NCI-H226 (cell line): ENCODE data around the gene PRKACA.
"Not testable (repeated sequence)": the region's sequence is repeated elsewhere in the genome, so short reads cannot be mapped to it uniquely, and the experiment has no call there.

Source experiments
- DNase-seq: peaks from one replicate; pipeline ENCODE4 v3.0.0-alpha.2; 2015

Gene PRKACA

GRCh38 chr19:14063105-14063504 is 54.5 kb downstream of the PRKACA start:
- no peak for DNase-seq

- DNase-seq, result no peak
Observed at GRCh38 chr19:14062558-14062855, 55.1 kb downstream of the PRKACA start.

- DNase-seq, result no peak
Observed at GRCh38 chr19:14061751-14062557, 55.6 kb downstream of the PRKACA start, which contains the start of gene PALM3. TSS of gene PALM3 (minus strand) at chr19:14062076. CDS start at chr19:14061980, 96 bp downstream.

GRCh38 chr19:14061081-14061749 is 56.3 kb downstream of the PRKACA start:
- no peak for DNase-seq

GRCh38 chr19:14059652-14060155 is 57.9 kb downstream of the PRKACA start:
- DNase-seq, result no peak

GRCh38 chr19:14059093-14059480 is 58.5 kb downstream of the PRKACA start:
- DNase-seq, result no peak

GRCh38 chr19:14058182-14059092 is 59.1 kb downstream of the PRKACA start:
- DNase-seq, result no peak

GRCh38 chr19:14056741-14057356 is 60.7 kb downstream of the PRKACA start:
- no peak for DNase-seq

GRCh38 chr19:14056069-14056666 is 61.4 kb downstream of the PRKACA start:
- no peak for DNase-seq

GRCh38 chr19:14055396-14055795 is 62.2 kb downstream of the PRKACA start:
- no peak for DNase-seq

- no peak for DNase-seq
Observed at GRCh38 chr19:14054721-14055120, 62.8 kb downstream of the PRKACA start.

- no peak for DNase-seq
Observed at GRCh38 chr19:14054099-14054498, 63.5 kb downstream of the PRKACA start.

- no peak for DNase-seq
Observed at GRCh38 chr19:14053500-14053899, 64.1 kb downstream of the PRKACA start.

- no peak for DNase-seq
Observed at GRCh38 chr19:14053032-14053431, 64.5 kb downstream of the PRKACA start.

- DNase-seq, result no peak
Observed at GRCh38 chr19:14052470-14052869, 65.1 kb downstream of the PRKACA start.

- no peak for DNase-seq
Observed at GRCh38 chr19:14051980-14052379, 65.6 kb downstream of the PRKACA start.

GRCh38 chr19:14050961-14051360 is 66.6 kb downstream of the PRKACA start:
- not testable (repeated sequence) for DNase-seq

- no peak for DNase-seq
Observed at GRCh38 chr19:14050512-14050911, 67.0 kb downstream of the PRKACA start.

GRCh38 chr19:14048443-14049153 is 69.0 kb downstream of the PRKACA start:
- no peak for DNase-seq

- DNase-seq, result not testable (repeated sequence)
Observed at GRCh38 chr19:14047866-14048265, 69.7 kb downstream of the PRKACA start.
